Activated effector memory CD4-positive, alpha-beta T cell treated with anti-CD3 and anti-CD28 coated beads, Interleukin-2, amount 50 U/mL, for 16 hours (primary cell): ENCODE results near the gene FOXK2.
A peak's percentile ranks its signal among the peaks of the same experiment; 100 is the strongest.
"Not testable (repeated sequence)": the region's sequence is repeated elsewhere in the genome, so short reads cannot be mapped to it uniquely, and the experiment has no call there.

ENCODE experiments used
- DNase-seq: peaks from one replicate; pipeline ENCODE4 v3.0.0-alpha.2; 2020

The FOXK2 gene

DNA sequence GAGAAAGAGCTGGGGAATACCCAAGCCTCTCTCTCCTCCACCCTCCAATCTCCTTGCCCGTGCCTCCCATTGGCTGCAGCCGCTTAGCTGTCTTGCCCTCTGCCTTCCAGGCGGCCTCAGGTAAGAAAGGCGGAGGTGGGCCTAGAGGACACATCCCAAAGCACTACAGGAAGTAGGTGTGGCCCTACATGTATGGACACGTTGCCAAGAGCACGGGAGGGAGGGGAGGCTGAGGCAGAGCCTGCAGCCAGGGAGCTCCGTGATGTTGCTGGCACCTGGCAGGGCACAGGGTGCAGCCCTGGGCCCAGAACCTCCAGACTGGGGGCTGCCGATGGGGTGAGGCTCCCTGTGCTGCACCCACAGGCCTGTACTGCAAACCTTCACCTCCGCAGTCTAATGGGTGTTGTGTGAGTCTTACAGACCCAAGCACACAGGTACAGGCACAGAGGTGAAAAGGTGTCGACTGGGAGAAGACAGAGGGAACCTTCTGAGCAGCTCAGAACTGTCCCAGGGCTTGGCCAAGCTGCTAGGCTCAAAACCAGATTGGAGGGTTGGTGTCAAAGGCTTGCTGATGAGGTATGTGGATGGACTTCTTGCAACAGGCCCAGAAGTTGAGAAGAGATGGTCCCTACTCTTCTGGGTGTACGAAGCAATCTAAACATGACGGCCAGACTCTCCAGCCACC is 23.5 kb upstream of the FOXK2 start:
- DNase-seq = no peak

DNA sequence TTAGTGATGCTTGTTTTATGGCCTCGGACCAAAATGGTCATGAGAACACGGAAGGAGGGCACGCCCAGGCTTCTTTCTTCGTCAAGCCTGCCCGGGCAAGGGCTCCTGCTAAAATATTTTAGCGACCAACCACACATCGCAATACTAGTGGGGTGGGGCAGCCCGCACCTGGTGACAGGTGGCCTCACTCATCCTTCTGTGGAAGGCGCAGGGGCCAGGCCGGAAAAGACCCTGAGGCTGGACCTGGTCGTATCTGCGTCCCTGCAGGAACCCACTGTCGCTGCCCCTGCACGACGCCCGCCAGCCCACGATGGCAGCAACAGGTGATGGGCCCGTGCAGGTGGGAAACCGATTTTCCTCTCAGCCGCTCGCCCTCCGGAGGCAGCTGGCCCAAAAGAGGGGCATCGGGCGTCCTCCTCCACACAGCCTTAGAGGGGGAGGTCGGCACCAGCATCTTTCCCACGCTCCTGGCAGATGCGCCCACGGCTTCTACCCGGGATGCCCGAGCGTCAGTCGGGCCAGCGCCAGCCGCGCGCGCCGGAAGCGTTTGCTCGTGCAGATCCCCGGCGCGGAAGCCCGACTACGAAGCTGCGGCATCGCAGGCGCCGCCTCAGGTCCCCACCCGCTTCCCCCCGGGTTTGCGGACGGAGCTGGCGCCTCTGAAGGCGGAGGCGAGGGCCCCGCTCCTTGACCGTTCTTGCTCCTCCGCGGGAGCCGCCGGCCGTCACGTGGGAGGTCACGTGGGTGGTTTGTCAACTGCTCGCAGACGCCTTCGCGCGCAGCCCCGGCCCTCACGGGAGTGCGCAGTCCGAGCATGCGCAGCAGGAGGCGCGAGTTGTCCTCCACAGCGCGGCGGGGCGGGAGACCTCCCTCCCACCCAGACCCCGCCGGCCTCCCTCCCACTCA is 22.8 kb upstream of the FOXK2 start:
- DNase-seq = peak; percentile 97

DNA sequence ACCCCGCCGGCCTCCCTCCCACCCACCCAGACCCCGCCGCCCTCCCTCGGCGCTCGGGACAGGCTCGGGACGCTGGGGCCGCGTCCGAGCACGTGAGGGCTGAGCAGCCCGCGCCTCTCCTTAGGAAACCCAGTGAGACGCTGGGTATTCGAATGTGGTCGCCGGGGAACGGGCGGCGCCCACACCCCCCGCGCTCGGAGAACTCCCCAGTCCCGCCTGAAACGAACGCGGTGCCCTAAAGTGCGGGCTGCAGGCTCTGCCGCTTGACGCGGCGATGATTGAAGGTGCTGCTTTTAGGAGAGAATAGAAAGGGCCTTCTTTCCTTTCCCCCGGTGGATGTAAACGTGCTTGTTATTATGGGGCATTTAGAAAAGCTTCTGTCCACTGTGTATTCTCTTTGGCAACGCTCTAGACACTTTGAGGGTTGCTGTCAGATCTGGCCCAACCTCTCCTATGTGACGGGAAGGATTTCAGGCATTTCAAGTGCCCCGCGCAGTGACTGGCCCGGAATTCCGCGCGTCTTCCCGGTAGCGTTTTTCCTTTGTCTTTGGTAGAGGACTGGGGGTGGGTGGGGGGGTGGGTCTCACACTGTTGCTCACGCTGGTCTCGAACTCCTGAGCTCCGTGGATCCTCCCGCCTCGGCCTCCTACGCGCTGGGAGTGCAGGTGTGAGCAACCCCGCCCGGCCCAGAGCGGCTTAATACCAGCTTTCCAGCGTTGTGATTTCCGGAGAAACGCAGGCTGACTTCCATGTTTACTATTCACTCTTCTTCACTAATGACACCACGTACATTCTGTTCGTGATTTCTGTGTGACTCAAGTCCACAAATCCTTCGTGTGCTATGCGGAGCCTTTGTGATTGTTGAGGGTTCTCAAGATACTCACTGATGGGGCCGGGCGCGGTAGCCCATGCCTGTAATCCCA is 21.8 kb upstream of the FOXK2 start:
- peak; percentile 80 for DNase-seq

DNA sequence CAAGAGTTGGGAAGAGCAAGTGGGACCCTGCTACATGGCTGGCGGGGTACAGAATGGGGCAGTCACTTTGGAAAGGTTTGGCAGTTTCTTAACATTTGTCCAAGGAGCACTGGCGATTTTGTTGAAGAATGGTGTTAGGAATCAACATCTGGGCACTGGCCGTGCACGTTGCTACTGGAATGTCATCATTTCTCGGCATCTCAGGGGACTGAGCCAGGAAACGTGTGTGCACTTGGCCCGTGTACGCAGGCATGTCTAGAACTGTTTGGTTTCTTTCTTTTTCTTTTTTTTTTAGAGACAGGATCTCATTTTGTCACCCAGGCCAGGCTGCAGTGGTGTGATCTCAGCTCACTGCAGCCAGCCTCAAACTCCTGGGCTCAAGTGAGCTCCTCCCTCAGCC is 17.3 kb upstream of the FOXK2 start:
- DNase-seq = no peak

DNA sequence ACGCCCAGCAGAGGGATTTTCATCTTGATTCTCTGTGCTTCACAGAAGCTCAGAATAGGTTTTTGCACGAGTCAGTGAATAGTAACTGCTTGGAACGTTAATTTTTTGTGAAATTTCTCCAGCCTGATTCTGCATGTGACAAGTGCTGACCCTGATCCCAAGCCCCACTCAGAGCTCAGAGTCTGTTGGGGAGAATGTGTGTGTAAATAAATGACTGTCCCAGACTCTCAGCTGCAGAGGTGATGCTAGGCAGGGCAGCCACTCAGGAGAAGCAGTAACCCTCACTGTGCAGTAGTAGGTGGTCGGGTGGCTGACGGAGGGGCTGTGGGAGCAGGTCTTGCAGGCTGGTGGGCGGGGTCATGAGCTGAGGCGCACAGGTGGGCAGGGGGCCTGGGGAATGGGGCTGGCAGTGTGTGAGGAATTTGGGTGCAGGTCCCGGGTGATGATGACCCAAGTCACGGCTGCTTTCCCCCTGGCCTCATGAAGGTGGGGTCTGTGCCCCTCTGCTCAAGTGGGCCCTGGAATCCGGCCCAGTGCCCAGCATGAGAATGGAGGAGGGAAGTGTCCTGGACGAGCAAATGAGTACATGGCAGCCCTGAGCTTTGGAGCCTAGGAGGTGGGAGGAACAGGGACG is 16.3 kb upstream of the FOXK2 start:
- DNase-seq = no peak

DNA sequence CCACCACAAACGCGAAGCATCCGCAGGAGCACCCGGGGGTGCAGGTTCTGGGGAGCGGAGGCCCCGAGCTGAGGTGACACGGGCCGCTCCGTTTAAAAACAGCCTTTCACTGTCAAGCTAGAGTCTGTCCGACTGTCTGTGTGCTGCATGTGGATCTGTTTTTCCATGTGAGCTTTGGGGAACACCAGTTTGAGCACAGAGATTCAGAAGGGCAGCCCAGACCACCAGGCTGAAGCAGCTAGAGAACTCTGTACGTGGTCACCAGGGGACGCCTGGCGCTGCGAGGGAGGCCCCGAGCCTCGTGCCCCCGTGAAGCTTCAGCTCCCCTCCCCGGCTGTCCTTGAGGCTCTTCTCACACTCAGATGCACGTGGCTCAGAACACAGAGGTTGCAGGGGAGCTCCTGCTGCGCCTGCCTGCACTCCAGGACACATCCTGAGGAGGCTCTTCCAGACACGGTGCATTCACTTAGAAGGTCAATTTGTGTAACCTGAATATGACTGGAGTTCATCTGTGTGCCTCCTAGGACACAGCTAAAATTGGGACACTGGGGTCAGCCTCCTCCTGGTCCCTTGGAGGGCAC is 15.7 kb upstream of the FOXK2 start:
- DNase-seq = no peak

DNA sequence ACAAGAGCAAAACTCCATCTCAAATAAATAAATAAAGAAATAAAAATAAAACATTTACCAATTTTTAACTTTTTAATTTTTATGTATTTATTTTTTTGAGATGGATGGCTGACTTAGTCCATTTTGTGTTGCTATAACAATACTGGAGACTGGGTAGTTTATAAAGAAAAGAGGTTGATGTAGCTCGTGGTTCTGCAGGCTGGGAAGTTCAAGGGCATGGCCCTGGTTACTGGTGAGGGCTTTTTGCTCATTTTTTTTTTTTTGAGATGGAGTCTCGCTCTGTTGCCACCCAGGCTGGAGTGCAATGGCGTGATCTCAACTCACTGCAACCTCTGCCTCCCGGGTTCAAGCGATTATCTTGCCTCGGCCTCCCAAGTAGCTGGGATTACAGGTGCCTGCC is 14.2 kb upstream of the FOXK2 start:
- DNase-seq = no peak

DNA sequence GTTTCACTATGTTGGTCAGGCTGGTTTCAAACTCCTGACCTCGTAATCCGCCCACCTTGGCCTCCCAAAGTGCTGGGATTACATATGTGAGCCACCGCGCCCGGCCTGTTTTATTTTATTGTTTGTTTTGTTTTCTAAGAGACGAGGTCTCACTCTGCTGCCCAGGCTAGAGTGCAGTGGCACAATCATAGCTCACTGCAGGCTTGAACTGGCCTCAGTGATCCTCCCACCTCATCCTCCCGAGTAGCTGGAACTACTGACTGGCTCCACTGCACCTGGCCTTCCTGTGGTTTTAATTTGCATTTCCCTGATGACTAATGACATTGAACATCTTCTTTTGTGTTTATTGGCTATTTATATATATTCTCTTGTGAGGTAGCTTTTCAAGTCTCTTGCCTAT is 13.1 kb upstream of the FOXK2 start:
- DNase-seq = peak; percentile 73

DNA sequence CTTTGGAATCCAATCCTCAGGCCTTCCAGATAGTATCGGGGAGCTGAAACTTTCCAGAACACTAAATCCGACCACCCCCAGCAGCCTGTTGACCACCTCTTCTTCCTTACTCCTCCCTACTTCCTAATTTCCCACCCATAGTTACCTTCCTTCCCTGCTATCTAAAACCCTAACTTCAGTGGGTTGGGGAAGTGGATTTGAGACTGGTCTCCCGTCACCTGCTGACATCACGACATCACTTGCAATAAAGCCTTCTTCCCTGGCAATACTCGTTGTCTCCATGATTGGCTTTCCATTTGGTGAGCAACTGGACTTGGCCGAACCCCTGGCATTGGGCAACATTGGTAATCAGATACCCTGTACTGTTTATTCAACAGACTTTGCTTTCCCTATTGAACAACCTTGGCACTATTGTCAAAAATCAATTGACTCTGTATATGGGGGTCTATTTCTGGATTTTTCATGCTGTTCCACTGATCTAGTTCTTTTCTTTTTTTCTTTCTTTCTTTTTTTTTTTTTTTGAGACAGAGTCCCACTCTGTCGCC is 11.8 kb upstream of the FOXK2 start:
- DNase-seq = no peak

DNA sequence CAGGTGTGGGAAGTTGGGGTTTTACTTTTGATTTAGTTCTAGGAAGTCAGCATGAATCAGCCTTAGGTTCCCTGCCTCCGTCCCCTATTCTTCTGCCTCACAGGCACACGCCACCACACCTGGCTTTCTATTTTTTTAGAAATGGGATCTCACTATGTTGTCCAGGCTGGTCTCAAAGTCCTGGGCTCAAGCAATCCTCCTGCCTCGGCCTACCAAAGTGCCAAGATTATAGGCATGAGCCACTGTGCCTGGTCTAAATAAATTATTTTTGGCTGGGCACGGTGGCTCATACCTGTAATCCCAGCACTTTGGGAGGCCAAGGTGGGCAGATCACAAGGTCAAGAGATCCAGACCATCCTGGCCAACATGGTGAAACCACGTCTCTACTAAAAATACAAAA is 7.9 kb upstream of the FOXK2 start:
- not testable (repeated sequence) for DNase-seq

DNA sequence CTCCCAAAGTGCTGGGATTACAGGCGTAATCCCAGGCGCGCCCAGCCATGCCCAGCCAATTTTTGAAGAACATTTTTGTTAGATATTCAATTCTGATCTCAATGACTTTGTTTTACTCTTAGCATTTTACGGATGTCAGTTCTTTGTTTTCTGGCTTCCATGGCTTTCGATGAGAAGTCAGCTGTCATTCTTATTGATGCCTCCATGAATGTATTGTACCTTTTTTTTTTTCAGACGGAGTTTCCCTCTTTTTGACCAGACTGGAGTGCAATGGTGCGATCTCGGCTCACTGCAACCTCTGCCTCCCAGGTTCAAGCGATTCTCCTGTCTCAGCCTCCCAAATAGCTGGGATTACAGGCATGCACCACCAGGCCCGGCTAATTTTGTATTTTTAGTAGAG is 5.7 kb upstream of the FOXK2 start:
- not testable (repeated sequence) for DNase-seq

DNA sequence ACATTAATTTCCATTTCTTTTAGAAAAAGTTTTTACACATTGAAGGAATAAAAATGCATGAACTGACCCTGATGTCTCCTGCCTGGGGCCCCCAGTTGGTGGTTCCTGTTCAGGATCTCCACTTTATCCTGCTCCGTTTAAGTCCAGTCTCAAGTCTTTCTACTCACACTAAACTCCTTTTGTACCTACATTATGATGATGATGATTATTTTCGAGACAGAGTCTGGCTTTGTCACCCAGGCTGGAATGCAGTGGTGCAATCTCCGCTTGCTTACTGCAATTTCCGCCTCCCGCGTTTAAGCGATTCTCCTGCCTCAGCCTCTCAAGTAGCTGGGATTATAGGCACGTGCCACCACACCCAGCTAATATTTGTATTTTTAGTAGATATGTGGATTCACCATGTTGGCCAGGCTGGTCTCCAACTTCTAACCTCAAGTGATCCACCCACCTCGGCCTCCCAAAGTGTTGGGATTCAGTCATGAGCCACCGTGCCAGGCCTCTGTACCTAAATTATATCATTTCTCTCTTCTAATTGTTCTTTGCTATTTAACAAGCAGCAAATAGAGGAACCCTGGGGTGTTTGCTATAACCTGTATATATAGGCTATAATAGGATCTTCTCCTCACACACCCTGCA is 2.2 kb upstream of the FOXK2 start:
- no peak for DNase-seq

DNA sequence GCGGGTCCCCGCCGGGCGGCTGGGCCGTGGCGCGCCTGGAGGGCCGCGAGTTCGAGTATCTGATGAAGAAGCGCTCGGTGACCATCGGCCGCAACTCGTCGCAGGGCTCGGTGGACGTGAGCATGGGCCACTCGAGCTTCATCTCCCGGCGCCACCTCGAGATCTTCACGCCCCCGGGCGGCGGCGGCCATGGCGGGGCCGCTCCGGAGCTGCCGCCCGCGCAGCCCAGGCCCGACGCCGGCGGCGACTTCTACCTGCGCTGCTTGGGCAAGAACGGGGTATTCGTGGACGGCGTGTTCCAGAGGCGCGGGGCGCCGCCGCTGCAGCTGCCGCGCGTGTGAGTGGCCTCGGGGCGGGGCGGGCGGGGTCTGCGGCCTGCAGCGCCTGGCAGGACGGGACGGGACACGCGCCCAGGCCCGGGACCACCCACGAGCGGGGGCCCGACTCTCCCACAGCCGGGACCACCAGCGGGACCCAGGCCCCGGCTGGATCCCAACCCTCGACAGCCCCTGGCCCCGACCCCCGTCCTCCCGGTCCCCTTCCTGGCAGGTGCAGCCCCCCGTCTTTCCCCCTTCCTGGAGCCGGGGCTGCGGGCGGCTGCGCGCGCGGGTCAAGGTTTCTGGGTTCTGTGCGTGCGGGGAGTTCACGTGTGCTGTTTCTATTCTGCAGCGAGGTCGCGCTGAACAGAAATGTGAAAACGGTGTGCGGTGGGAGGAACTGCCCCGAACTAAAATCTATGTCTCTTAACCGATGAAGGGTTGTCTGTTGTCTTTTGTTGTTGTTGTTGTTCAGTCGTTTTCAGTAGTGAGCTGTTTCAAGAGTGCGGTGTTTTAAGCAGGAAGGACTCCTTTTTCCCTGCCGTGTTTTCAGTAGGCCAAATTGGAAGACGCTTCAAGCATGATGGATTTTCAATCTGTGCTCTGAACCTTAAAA is 705 bp downstream of the FOXK2 start:
- peak; percentile 80 for DNase-seq

DNA sequence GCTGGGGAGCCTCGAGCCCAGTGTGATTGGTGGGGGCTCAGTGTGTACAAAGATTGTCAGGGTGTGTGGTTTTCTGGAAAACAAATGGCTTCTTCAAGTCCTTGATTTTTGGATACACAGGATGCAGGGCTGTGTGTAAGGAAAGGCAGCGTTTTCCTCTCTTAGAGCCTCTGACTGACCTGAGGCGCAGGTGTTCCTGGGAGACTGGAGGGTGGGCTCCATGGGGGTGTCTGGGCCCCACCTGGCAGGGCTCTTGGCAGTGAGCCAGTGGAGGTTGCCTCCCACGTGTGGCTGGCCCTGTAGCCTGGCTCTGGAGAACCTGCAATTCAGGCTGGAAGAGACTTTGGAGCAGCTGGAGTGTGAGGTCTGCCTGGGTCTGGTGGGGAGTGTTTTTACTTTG is 5.0 kb downstream of the FOXK2 start:
- DNase-seq = no peak

DNA sequence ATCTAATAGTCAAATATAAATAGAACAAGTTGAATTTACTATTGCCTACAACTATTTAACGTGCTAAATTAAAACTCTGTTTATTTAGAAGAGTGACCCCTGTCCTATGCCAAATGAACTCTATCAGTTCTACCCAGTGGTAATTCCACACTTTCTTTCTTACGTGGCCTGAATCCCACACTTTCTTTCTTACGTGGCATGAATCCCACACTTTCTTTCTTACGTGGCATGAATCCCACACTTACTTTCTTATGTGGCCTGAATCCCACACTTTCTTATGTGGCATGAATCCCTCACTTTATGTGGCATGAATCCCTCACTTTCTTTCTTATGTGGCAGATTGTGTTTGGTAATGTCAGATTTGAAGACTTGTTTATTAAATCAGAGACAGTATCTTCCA is 6.2 kb downstream of the FOXK2 start:
- DNase-seq = no peak

DNA sequence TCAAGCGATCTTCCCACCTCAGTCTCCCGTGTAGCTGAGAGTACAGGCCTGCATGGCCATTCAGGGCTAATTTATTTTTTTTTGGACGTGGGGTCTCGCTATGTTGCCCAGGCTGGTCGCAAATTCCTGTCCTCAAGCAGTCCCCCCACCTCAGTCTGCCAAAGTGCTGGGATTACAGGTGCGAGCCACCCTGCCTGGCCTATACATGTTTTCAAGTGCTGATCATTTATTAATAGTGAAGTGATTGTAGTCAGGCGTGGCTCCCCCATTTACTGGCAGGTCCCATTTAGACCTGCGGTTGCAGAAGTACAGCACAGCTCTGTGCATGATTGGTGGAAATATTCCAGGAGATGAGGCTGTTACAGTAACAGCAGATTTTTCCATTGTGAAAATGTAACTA is 8.4 kb downstream of the FOXK2 start:
- DNase-seq = no peak

DNA sequence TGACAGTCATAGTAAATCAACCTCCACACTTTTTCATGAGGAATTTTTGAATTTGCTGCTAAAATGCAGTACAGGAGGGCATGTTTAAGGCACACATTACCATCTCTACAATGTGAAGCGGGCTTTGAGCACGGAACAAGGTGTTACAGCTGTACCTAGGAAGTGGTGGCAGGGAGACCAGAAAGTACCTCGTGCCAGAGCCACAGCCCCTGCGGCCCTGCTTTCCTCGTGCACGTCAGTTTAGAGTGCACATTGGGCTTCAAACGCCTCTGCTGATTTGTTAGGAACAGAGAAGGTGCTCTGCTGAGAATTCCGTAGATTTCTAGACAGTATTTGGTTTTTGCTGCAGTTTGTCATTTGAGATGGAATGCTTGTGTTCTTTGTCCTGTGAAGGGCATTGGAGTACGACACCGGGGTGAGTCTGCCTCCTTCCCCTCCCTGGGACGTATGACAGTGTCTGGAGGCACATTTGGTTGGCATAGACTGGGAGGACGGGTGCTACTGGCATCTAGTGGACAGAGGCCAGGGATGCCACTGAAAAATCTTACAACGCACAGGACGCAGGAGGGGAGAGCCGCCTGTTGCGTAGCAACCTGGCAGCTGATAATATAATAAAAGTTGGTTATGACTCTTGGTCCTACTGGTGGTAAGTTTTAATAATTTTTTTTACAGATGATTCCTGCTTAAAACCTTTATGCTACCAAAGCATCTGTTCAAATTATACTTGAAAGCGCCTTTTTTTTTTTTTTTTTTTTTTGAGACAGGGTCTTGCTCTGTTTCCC is 9.1 kb downstream of the FOXK2 start:
- no peak for DNase-seq

DNA sequence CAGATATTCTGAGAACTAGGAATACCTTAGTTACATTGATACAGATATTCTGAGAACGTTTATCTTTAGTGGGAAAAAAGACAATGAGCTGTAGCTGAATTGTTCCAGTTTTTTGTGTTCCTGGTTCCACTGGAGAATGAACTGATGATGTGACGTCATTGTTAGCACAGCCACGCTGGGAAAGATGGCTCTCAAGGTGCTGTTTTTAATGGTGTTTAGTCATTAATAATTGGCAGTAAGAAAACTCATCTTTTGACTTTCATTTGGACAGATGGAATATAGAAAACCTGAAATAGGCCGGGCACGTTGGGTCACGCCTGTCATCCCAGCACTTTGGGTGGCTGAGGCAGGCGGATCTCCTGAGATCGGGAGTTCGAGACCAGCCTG is 10.4 kb downstream of the FOXK2 start:
- DNase-seq = no peak

DNA sequence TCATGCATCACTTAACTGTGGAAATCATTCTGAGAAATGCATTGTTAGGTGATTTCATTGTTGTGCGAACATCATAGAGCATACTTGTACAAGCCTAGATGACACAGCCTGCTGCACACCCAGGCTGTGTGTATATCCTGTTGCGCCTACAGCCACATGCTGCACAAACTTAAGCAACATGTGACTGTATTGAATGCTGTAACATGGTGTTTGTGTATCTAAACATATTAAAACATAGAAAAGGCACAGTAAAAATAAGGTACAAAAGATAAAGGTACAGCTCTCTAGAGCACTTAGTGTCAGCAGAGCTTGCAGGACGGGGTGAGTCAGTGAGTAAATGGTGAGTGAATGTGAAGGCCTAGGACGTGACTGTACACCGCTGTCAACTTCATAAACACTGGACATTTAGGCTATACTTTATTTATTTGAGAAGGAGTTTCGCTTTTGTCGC is 11.9 kb downstream of the FOXK2 start:
- DNase-seq = no peak

DNA sequence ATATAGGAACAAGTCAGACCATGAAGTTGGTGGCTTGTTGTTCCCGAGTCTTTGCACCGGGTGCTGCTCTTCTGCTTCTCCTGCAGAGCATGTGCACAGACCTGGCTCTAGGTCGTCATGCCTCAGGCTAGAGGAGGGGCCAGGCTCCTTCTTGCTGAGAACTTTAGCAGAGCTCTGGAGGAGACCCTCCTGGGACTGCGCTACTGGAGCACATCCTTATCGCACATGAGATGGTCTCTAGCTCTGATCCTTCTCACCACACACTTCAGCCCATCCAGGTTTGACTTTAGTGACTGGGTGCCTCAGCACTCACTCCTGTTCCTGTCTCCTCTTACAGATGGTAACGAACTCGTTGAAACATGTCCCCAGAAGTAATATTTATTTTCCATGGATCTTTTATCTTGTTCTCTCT is 14.9 kb downstream of the FOXK2 start:
- DNase-seq = no peak
